Neural progenitor cell (in vitro differentiated cells): Measurements from ENCODE around the gene TP53INP2.

Experiments
- CTCF ChIP-seq: fragments of 200-600 bp; sonication (generic); IDR thresholded peaks from 2 replicates; pipeline ENCODE4 v1.5.1; 2017; ENCODE audit warnings: antibody characterized with exemption, mild to moderate bottlenecking
- EZH2phosphoT487 ChIP-seq: fragments of 200-600 bp; sonication (generic); IDR thresholded peaks from 2 replicates; pipeline ENCODE4 v1.6.1; 2017; ENCODE audit warnings: antibody characterized with exemption

DNA sequence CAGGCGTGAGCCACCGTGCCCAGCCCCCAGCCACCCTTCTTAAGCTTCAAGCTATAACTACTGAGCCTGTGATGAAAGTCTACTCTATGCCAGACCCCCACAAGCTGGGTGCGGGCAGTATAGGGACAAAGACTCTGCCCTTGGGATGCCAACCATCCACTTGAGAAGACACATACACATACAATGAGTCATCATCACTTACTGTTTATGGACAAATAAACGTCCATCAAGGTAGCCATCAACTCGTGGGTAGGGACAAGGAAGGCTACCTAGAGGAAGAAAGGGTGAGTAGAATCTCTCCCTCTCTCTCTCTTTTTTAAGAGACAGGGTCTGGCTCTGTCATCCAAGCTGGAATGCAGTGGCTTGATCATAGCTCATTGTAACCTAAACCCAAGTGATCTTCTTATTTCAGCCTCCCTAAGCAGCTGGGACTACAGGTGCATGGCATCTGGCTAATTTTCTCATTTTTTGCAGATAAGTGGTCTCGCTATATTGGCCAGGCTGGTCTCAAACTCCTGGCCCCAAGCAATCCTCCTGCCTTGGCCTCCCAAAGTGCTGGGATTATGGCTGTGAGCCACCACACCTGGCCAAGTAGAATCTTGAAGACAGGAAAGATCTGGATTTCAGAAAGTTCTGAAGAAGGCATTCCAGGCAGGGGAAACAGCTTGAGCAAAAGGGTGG lies 2.6 kb upstream of the TP53INP2 start:
- no peak for TF ChIP-seq EZH2phosphoT487
- no peak for TF ChIP-seq CTCF
